ENCODE measurements around the gene ACACA. TPM values are rescaled to one million over a fixed set of nuclear protein-coding genes. Genes with fewer than 3 reads are reported as not detected.

The ACACA gene
- total and polyA plus RNA-seq, 2 donors (not counting 1 experiment from before 2014, with no cell fraction given): 4.8 to 26.2 TPM

DNA sequence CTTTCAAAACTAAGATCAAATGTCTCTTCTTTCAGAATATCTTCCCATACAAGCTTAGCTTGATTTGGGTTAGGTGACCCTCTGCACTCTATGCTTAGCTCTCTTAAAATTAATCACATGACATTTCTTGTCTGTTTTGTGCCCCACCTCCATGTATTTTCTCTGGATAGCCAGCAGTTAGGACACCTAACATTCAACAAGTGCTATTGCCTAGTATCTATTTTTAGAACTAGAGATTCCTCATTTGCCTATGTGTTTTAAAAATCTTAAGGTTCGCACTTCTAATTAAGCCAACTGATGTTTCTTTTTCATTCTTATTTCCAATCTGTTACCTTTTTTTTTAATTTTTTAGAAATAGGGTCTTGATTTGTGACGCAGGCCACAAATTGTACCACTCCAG is 160.6 kb downstream of the ACACA start:
- Histone ChIP-seq H3K9me3 (ENCODE audit: control extremely low read depth in 1 of 3, control insufficient read depth in 2 of 3, insufficient read depth in 1 of 3, low read length in 2 of 3) (no peaks in the 10 kb centered on the region), H3K9ac (ENCODE audit: low read length) (no peak overlapping the region), H3K4me2 (replicated peaks; ENCODE audit: low read depth, low read length, poor library complexity, severe bottlenecking) (no peak overlapping the region), H2AFZ (ENCODE audit: insufficient read depth, low read depth, low read length, poor library complexity, severe bottlenecking) (no peak overlapping the region), H3K4me1 (ENCODE audit: control insufficient read depth in 2 of 2, insufficient read depth in 2 of 2, low read length in 2 of 2) (no peaks in the 10 kb centered on the region), H4K20me1 (ENCODE audit: control insufficient read depth, insufficient read depth, low read length, poor library complexity, severe bottlenecking) (no peaks in the 10 kb centered on the region), H3K79me2 (ENCODE audit: control insufficient read depth, insufficient read depth, low read length) (no peaks in the 10 kb centered on the region), H3K27me3 (replicated peaks in 1 of 4; ENCODE audit: control extremely low read depth in 1 of 4, control insufficient read depth in 3 of 4, insufficient read depth in 4 of 4, low read length in 3 of 4) (no peaks in the 10 kb centered on the region), H3K4me3 (ENCODE audit: control extremely low read depth in 1 of 5, extremely low read depth in 1 of 5, insufficient read depth in 1 of 5, low read depth in 2 of 5, low read length in 4 of 5) (no peak overlapping the region), H3K27ac (ENCODE audit: low read length in 2 of 2) (no peak overlapping the region), H3K36me3 (replicated peaks in 1 of 2; ENCODE audit: control extremely low read depth in 1 of 2, control insufficient read depth in 1 of 2, extremely low read depth in 1 of 2, insufficient read depth in 2 of 2, low read length in 1 of 2) (peaks cover 0 to 37% of the 10 kb centered on the region in 2 experiments)
- POLR2A ChIA-PET: no interaction called here
- WGBS (ENCODE audit: insufficient coverage): no CpG with 5 or more reads among the region's 2 CpGs
- Mint-ChIP-seq H3K9me3 (ENCODE audit: insufficient read depth) (no peaks in the 10 kb centered on the region), H3K4me1 (no peaks in the 10 kb centered on the region), H3K4me3 (no peak overlapping the region), H3K27me3 (no peaks in the 10 kb centered on the region), H3K27ac (no peak overlapping the region)
- TF ChIP-seq, protein P1, sequence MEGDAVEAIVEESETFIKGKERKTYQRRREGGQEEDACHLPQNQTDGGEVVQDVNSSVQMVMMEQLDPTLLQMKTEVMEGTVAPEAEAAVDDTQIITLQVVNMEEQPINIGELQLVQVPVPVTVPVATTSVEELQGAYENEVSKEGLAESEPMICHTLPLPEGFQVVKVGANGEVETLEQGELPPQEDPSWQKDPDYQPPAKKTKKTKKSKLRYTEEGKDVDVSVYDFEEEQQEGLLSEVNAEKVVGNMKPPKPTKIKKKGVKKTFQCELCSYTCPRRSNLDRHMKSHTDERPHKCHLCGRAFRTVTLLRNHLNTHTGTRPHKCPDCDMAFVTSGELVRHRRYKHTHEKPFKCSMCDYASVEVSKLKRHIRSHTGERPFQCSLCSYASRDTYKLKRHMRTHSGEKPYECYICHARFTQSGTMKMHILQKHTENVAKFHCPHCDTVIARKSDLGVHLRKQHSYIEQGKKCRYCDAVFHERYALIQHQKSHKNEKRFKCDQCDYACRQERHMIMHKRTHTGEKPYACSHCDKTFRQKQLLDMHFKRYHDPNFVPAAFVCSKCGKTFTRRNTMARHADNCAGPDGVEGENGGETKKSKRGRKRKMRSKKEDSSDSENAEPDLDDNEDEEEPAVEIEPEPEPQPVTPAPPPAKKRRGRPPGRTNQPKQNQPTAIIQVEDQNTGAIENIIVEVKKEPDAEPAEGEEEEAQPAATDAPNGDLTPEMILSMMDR (IDR thresholded peaks at IDR 0.05): no peak
- no peak for TF ChIP-seq EZH2 (IDR thresholded peaks at IDR 0.05; ENCODE audit: borderline replicate concordance, insufficient read depth, low read depth, low read length, poor library complexity, severe bottlenecking)
- intact Hi-C loops (cut with micrococcal nuclease): no loop called here
- no peak for DNase-seq
- CTCF ChIA-PET: no interaction called here
- no peak for ATAC-seq (ENCODE audit: low read depth)

- Histone ChIP-seq H4K20me1 (ENCODE audit: control insufficient read depth, insufficient read depth, low read length, poor library complexity, severe bottlenecking) (no peaks in the 10 kb centered on the region), H3K9ac (ENCODE audit: low read length) (no peak overlapping the region), H3K4me2 (replicated peaks; ENCODE audit: low read depth, low read length, poor library complexity, severe bottlenecking) (no peak overlapping the region), H3K79me2 (ENCODE audit: control insufficient read depth, insufficient read depth, low read length) (no peaks in the 10 kb centered on the region), H3K27me3 (replicated peaks in 1 of 4; ENCODE audit: control extremely low read depth in 1 of 4, control insufficient read depth in 3 of 4, insufficient read depth in 4 of 4, low read length in 3 of 4) (no peaks in the 10 kb centered on the region), H3K27ac (ENCODE audit: low read length in 2 of 2) (no peak overlapping the region), H2AFZ (ENCODE audit: insufficient read depth, low read depth, low read length, poor library complexity, severe bottlenecking) (no peak overlapping the region), H3K4me1 (ENCODE audit: control insufficient read depth in 2 of 2, insufficient read depth in 2 of 2, low read length in 2 of 2) (no peaks in the 10 kb centered on the region), H3K9me3 (ENCODE audit: control extremely low read depth in 1 of 3, control insufficient read depth in 2 of 3, insufficient read depth in 1 of 3, low read length in 2 of 3) (no peaks in the 10 kb centered on the region), H3K36me3 (replicated peaks in 1 of 2; ENCODE audit: control extremely low read depth in 1 of 2, control insufficient read depth in 1 of 2, extremely low read depth in 1 of 2, insufficient read depth in 2 of 2, low read length in 1 of 2) (peaks cover 6 to 27% of the 10 kb centered on the region in 2 experiments), H3K4me3 (ENCODE audit: control extremely low read depth in 1 of 5, extremely low read depth in 1 of 5, insufficient read depth in 1 of 5, low read depth in 2 of 5, low read length in 4 of 5) (no peak overlapping the region)
- Mint-ChIP-seq H3K27ac (no peak overlapping the region), H3K4me3 (no peak overlapping the region), H3K4me1 (no peaks in the 10 kb centered on the region), H3K9me3 (ENCODE audit: insufficient read depth) (no peaks in the 10 kb centered on the region), H3K27me3 (no peaks in the 10 kb centered on the region)
- TF ChIP-seq, protein P1 (IDR thresholded peaks at IDR 0.05): no peak
- TF ChIP-seq EZH2 (IDR thresholded peaks at IDR 0.05; ENCODE audit: borderline replicate concordance, insufficient read depth, low read depth, low read length, poor library complexity, severe bottlenecking): no peak
- POLR2A ChIA-PET: no interaction called here
- no peak for DNase-seq
- CTCF ChIA-PET: interaction anchor here (0.6 to 4.1 kb wide), 23 partner anchors 8 to 1294 kb away, joined by 3 to 32 read pairs (median 4); partner anchors contain the start of gene MRM1
- intact Hi-C loops (cut with micrococcal nuclease): no loop called here
- ATAC-seq (ENCODE audit: low read depth): no peak
- WGBS (ENCODE audit: insufficient coverage): 100% methylated on average over 5 of the region's 5 CpGs
Measured at GRCh38 chr17:37240381-37240780, 166.3 kb downstream of the ACACA start.

Data from B cell (primary cell).